Adrenal gland (tissue), 5 donors: ENCODE measurements around the gene CAV2.

ENCODE experiments used
- CTCF ChIP-seq, 6 experiments: fragments of 450-650 bp in 4 of 6; fragments of 200-600 bp in 2 of 6; sonication (generic) in 1 of 6; IDR thresholded peaks; 1 replicate in 5 of 6; 2 replicates in 1 of 6; pipeline versions ENCODE4 v1.5.1 to v1.8.0; 2016 to 2021; ENCODE audit warnings: antibody characterized with exemption in 6 of 6, mild to moderate bottlenecking in 2 of 6, moderate library complexity in 1 of 6
- POLR2A ChIP-seq, 2 donors: fragments of 450-650 bp; IDR thresholded peaks; one replicate each; pipeline ENCODE4 v1.6.1; 2017; ENCODE audit warnings: antibody characterized with exemption in 2 of 2, mild to moderate bottlenecking in 2 of 2, moderate library complexity in 1 of 2
- donor health status: DM: no; HTN: no; CAD: no.

- TF ChIP-seq CTCF (IDR thresholded peaks at IDR 0.05) (no peak), POLR2A (IDR thresholded peaks at IDR 0.05) (no peak)
Observed at GRCh38 chr7:116505278-116505677, 5.7 kb downstream of the CAV2 start.
